ENCODE measurements around the gene BCL2L1. TPM values are rescaled to one million over a fixed set of nuclear protein-coding genes. Genes with fewer than 3 reads are reported as not detected.
"Not testable (repeated sequence)": the region's sequence is repeated elsewhere in the genome, so short reads cannot be mapped to it uniquely, and the experiment has no call there.

Gene BCL2L1
- total RNA-seq, 1 donor from 2014 or later = 60.0 TPM

DNA sequence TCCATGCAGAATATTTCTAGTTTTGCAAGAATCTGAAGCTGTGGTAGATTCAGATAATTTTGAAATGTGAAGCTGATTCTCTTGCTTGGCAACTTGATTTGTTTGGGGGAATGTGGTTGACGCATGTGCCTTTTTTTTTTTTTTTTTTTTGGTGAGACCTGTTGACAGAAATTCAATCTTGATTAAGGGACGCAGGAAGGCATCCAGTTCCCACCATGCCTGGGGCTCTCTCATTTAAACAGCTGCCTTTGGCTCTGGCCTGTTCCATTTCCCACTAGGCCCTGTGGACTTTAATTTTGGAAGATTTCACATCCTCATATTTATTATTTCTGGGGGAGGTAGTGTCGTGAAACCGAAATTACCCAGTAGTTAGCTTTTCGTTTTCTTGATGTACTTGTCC lies 25.0 kb upstream of the BCL2L1 start:
- Histone ChIP-seq H3K79me2 (ENCODE audit: low read depth) (peaks cover 100% of the 10 kb centered on the region), H3K4me2 (no peak overlapping the region), H3K4me1 (no peaks in the 10 kb centered on the region), H3K9me3 (ENCODE audit: low read depth) (no peaks in the 10 kb centered on the region), H3K9ac (no peak overlapping the region), H3F3A (ENCODE audit: low read depth) (peaks cover 6% of the 10 kb centered on the region), H2AFZ (replicated peaks) (no peak overlapping the region), H3K4me3 (no peak overlapping the region), H3K27ac (no peak overlapping the region), H4K20me1 (ENCODE audit: low read depth) (peaks cover 68% of the 10 kb centered on the region), H3K36me3 (peaks cover 18% of the 10 kb centered on the region), H3K27me3 (no peaks in the 10 kb centered on the region)
- peaks cover 31% of the 10 kb centered on the region for H3K36me3 Mint-ChIP-seq
- H3K27me3 Mint-ChIP-seq (ENCODE audit: insufficient read depth, low read depth) = no peaks in the 10 kb centered on the region
- TF ChIP-seq EZH2phosphoT487 (IDR thresholded peaks at IDR 0.05) = no peak
- TF ChIP-seq CTCF (IDR thresholded peaks at IDR 0.05) = no peak
- TF ChIP-seq EZH2 (IDR thresholded peaks at IDR 0.05) = no peak
- H3K4me1 Mint-ChIP-seq = peaks cover 4% of the 10 kb centered on the region
- no peaks in the 10 kb centered on the region for H3K9me3 Mint-ChIP-seq
- H3K4me3 Mint-ChIP-seq = no peak overlapping the region
- DNase-seq (ENCODE audit: low spot score) = no peak
- H3K27ac Mint-ChIP-seq = no peak overlapping the region

DNA sequence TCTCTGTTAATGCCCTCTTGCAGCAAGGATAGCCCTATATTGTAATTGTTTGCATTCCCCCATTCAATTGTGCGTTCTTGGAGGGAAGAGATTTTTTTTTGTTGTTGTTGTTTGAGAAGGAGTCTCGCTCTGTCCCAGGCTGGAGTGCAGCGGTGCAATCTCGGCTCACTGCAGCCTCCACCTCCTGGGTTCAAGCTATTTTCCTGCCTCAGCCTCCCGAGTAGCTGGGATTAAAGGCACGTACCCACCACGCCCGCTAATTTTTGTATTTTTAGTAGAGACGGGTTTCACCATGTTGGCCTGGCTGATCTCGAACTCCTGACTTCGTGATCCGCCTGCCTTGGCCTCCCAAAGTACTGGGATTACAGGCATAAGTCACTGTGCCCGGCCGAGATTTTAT lies 24.4 kb upstream of the BCL2L1 start:
- H3K4me3 ChIP-seq; H3K27me3 ChIP-seq; H3K9me3 Mint-ChIP-seq; H3K4me3 Mint-ChIP-seq; H3K9me3 ChIP-seq (ENCODE audit: low read depth); H3K4me1 ChIP-seq; H3F3A ChIP-seq (ENCODE audit: low read depth); H3K9ac ChIP-seq; H2AFZ ChIP-seq (replicated peaks); H3K4me1 Mint-ChIP-seq; H3K27ac ChIP-seq; H3K27ac Mint-ChIP-seq; H3K27me3 Mint-ChIP-seq (ENCODE audit: insufficient read depth, low read depth); DNase-seq (ENCODE audit: low spot score): not testable (repeated sequence)
- peak overlapping the region; percentile 19 for H3K4me2 ChIP-seq
- peaks cover 100% of the 10 kb centered on the region for H3K79me2 ChIP-seq (ENCODE audit: low read depth)
- peaks cover 18% of the 10 kb centered on the region for H3K36me3 ChIP-seq
- peaks cover 67% of the 10 kb centered on the region for H4K20me1 ChIP-seq (ENCODE audit: low read depth)
- peaks cover 31% of the 10 kb centered on the region for H3K36me3 Mint-ChIP-seq

- H3K27me3 ChIP-seq = no peaks in the 10 kb centered on the region
- no peak overlapping the region for H3K27ac Mint-ChIP-seq
- H3K27ac ChIP-seq = no peak overlapping the region
- no peaks in the 10 kb centered on the region for H3K9me3 ChIP-seq (ENCODE audit: low read depth)
- TF ChIP-seq EZH2phosphoT487 (IDR thresholded peaks at IDR 0.05) (no peak), EZH2 (IDR thresholded peaks at IDR 0.05) (no peak), CTCF (IDR thresholded peaks at IDR 0.05) (no peak)
- H3F3A ChIP-seq (ENCODE audit: low read depth) = peaks cover 6% of the 10 kb centered on the region
- peaks cover 31% of the 10 kb centered on the region for H3K36me3 Mint-ChIP-seq
- H3K27me3 Mint-ChIP-seq (ENCODE audit: insufficient read depth, low read depth) = no peaks in the 10 kb centered on the region
- no peak overlapping the region for H3K9ac ChIP-seq
- peaks cover 100% of the 10 kb centered on the region for H3K79me2 ChIP-seq (ENCODE audit: low read depth)
- no peak for DNase-seq (ENCODE audit: low spot score)
- no peak overlapping the region for H3K4me3 ChIP-seq
- H3K4me1 ChIP-seq = no peaks in the 10 kb centered on the region
- H4K20me1 ChIP-seq (ENCODE audit: low read depth) = peaks cover 69% of the 10 kb centered on the region
- H3K36me3 ChIP-seq = peaks cover 18% of the 10 kb centered on the region
- peak overlapping the region; percentile 23 for H3K4me2 ChIP-seq
- H3K9me3 Mint-ChIP-seq = no peaks in the 10 kb centered on the region
- no peak overlapping the region for H2AFZ ChIP-seq (replicated peaks)
- no peak overlapping the region for H3K4me3 Mint-ChIP-seq
- peaks cover 8% of the 10 kb centered on the region for H3K4me1 Mint-ChIP-seq
Measured at GRCh38 chr20:31746068-31746878, 23.6 kb upstream of the BCL2L1 start.

- peaks cover 10% of the 10 kb centered on the region for H3K36me3 ChIP-seq
- Mint-ChIP-seq H3K36me3 (peaks cover 7% of the 10 kb centered on the region), H3K4me1 (peaks cover 7% of the 10 kb centered on the region), H3K4me3 (no peak overlapping the region), H3K27ac (no peak overlapping the region), H3K9me3 (peaks cover 2% of the 10 kb centered on the region), H3K27me3 (ENCODE audit: insufficient read depth, low read depth) (no peaks in the 10 kb centered on the region)
- H4K20me1 ChIP-seq (ENCODE audit: low read depth) = peaks cover 41% of the 10 kb centered on the region
- H3K27me3 ChIP-seq = no peaks in the 10 kb centered on the region
- peak overlapping the region; percentile 79 for H3K4me2 ChIP-seq
- H3K9me3 ChIP-seq (ENCODE audit: low read depth) = no peaks in the 10 kb centered on the region
- peak overlapping the region; percentile 92 for H3K4me3 ChIP-seq
- H3K4me1 ChIP-seq = peaks cover 11% of the 10 kb centered on the region
- peaks cover 8% of the 10 kb centered on the region for H3F3A ChIP-seq (ENCODE audit: low read depth)
- H3K27ac ChIP-seq = no peak overlapping the region
- no peak for TF ChIP-seq CTCF (IDR thresholded peaks at IDR 0.05)
- no peak for TF ChIP-seq EZH2phosphoT487 (IDR thresholded peaks at IDR 0.05)
- TF ChIP-seq EZH2 (IDR thresholded peaks at IDR 0.05) = no peak
- H3K9ac ChIP-seq = peak overlapping the region; percentile 65
- peaks cover 71% of the 10 kb centered on the region for H3K79me2 ChIP-seq (ENCODE audit: low read depth)
- DNase-seq (ENCODE audit: low spot score) = no peak
- no peak overlapping the region for H2AFZ ChIP-seq (replicated peaks)
Measured at GRCh38 chr20:31740656-31741323, 18.1 kb upstream of the BCL2L1 start.

Measured in neural progenitor cell (in vitro differentiated cells).